GM18499 (cell line): ENCODE data around the gene NECAB3.
A peak's percentile ranks its signal among the peaks of the same experiment; 100 is the strongest.
"Not testable (repeated sequence)": the region's sequence is repeated elsewhere in the genome, so short reads cannot be mapped to it uniquely, and the experiment has no call there.

Source experiments
- ATAC-seq: cut with Tn5 transposase; IDR thresholded peaks from one replicate; pipeline ENCODE4 v1.9.1; 2021; ENCODE audit warnings: moderate number of reproducible peaks; ENCODE audit not compliant: insufficient read depth, unreplicated experiment

The NECAB3 gene

GRCh38 chr20:33698966-33699365 lies 24.7 kb upstream of the NECAB3 start:
- ATAC-seq, result not testable (repeated sequence)

DNA sequence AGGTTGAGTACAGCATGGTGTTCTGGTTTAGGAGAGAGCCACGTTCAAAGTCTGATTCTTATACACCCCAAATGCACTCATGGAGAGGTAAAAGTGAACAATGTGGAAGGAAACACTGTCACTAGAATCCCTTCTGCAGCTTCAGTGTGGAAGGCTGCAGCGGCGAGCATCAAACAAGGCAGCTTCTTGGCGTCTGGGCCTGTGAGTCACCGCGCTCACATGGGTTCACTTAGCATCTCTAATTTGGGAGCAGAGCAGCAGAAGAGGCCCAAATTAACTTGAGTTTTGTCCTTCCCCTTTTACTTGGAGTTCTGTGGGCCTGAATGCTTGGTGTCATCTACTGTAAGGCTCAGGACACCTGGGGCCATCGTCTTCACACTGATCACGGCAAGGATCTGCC lies 22.9 kb upstream of the NECAB3 start:
- no peak for ATAC-seq

DNA sequence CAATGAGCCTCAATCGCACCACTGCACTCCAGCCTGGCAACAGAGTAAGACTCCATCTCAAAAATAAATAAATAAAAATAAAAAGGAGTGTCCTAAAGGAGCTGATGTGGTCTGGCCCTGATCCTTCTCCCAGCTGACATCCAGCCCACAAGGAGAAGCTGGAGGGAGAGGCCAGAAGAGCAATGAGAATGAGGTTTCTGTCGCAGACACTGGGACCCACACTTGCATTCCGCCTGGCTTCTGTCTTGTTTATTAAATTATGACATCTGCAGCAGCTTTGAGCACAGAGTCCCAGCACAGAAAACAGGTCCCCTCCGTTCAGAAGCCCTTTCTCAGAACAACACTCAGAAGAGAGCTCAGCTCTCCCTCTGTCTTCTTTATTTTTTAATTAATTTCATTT lies 22.2 kb upstream of the NECAB3 start:
- ATAC-seq, result no peak

GRCh38 chr20:33694639-33695012 lies 20.4 kb upstream of the NECAB3 start:
- no peak for ATAC-seq

DNA sequence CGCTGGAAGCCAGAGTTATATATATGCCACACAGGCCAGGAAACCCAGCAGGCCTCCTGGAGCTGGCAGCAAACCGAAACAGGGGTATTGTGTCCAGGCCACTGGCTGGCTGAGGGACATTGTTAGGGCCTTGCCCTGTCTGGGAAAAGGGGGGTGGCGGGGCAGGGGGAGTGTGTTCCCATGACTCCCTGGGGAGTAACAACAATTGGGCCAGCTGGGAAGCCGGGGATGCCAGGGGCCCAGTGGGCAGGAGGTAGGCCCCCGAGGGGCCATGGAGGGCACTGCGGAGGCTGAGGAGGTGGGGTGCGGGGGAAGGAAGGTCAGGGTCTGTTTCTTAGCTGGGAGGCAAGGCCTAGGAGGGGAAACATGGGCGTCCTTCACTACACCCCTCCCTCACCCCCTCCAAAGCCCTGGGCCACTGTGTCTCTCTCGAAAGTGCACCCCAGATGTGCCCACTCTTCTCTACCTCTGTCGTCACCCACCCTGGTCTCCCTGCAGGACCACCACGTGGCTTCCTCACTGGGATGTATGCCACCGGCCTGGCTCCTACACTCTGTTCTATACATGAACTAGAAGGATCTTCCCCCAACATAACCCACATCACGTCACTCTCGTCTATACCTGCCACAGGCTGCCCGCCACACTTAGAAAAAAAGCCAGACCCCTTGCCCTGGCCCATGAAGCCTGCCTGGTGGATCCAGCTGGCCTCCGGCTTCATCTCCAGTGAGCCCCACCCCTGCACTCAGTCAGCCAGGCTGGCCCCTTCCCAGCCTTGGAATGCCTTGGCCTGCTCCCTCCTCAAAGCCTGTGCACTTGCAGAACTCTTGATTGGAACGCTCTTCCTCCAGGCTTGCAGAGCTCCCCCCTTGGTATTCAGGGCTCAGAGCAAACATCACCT lies 19.8 kb upstream of the NECAB3 start:
- no peak for ATAC-seq

- no peak for ATAC-seq
These were observed 19.1 kb upstream of the NECAB3 start for GRCh38 chr20:33693289-33693688.

GRCh38 chr20:33689973-33690372 lies 15.7 kb upstream of the NECAB3 start:
- no peak for ATAC-seq

- ATAC-seq, result no peak
These were observed 15.3 kb upstream of the NECAB3 start for GRCh38 chr20:33689493-33689892.

- ATAC-seq, result no peak
These were observed 14.8 kb upstream of the NECAB3 start for GRCh38 chr20:33688938-33689424.

- no peak for ATAC-seq
These were observed 14.0 kb upstream of the NECAB3 start for GRCh38 chr20:33687993-33688937.

DNA sequence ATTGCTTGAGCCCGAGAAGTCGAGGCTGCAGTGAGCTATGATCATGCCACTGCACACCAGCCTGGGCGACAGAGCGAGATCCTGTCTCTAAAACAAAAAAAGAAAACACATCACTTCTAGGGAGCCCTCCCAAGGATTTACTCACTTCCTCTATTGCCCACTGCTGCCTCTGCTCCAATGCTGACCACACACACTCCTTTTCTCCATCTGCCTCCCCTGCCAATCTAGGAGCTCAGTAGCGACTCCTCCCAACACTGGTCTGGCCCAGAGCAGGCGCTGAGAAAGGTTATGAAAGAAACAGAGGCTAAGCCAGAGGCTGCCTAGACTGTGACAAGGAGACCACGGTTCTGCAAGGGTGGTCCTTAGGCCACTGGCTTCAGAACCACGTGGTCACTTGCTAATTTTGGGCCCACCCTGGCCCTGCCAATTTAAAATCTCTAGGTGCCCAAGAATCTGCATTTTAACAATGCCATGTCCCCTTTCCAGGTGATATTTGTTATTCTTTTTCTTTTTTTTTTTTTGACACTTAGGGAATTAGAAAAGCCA lies 13.2 kb upstream of the NECAB3 start:
- no peak for ATAC-seq

DNA sequence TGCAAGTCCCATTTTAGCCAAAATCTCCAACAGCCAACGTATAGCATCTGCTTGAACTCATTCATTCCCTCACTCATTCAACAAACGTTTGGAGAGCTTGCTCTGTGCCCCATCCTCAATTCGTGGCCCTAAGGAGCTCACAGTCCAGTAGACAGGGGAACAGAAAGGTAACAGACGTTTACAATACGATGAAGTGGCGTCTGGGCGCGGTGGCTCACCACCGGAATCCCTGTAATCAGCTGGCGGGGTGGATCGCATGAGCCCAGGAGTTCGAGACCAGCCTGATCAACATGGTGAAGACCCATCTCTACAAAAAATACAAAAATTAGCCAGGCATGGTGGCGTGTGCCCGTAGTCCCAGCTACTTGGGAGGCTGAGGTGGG lies 12.7 kb upstream of the NECAB3 start:
- ATAC-seq, result no peak

DNA sequence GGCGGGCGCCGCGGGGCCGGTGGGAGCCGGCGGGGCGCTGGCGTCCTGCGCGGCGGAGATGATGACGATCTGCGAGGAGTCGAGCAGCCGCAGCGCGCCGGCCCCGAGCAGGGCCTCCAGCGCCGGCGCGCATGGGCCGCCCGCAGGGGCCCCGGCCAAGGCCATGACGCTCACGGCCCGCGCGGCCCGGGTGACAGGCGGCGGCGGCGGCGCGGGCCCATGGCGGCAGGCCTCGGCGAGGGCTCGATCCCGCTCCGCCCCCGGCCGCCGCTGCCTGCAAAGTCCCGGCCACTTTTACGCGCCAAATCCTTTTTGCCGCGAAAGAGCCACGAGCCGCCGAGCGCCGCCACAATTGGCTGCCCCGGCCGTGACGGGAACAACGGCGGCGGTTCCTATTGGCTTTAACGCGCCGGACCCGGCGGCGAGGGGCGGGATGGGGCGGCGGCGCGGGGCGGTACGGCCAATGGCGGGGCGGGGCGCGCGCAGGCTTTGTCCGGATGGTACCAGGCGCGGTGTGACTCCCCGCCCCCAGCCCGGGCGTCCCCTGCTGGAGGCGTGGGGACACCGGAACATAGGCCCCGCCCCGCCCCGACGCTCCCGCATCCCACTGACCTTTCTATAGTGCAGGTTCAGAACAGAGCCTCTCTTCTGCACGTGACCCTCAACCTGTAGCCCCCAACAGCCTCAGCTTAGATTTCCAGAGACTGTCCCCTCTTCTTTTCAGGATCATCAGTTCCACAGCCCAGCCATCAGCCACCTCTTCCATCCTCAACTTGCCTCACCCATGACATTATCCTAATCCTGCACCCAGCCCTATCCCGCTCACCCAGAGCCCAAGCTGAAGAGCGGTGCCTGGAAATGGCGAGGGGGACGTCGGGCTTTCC lies 12.1 kb upstream of the NECAB3 start, which contains the start of gene E2F1:
Gene E2F1 (minus strand): TSS at position 286 of the 884 bp plus-strand sequence. CDS start 121 bp downstream, at position 165.
- peak; percentile 36 for ATAC-seq

DNA sequence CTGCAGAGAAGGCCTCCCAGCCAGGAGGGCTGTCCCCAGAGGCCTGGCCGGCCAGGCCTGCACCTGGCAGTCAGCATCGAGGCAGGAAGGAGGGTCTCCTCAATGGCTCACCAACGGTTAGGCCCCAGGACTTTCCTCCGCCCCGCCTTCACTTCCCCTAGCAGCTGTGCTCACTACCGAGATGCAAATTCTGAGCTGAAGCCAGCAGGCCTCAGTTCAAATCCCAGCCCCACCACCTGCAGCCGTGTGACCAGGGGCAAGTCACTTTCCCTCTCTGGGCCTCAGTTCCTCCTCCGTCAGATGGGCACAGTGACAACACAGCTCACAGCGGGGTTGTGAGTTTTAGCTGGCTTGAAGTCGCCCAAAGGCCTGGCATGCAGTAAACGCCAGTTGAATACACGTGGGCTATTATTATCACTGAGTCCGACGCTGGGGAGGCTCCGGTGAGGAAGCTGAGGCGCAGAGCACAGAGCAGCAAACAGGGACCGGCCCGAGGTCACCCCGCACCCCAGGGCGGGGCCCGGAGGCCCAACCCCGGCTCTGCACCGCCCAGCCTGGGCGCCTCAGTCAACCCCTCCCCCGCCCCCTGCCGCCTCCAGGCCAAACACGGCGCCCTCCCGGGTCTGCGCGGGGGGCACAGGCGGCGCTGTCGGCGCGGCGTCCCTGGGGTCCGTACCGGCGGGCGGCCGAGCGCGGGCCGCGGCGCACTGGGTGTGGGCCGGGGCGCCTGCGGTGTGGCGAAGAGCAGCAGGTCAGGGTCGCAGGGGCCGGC lies 11.3 kb upstream of the NECAB3 start:
- ATAC-seq, result peak; percentile 34

GRCh38 chr20:33684533-33685327 lies 10.5 kb upstream of the NECAB3 start:
- no peak for ATAC-seq

DNA sequence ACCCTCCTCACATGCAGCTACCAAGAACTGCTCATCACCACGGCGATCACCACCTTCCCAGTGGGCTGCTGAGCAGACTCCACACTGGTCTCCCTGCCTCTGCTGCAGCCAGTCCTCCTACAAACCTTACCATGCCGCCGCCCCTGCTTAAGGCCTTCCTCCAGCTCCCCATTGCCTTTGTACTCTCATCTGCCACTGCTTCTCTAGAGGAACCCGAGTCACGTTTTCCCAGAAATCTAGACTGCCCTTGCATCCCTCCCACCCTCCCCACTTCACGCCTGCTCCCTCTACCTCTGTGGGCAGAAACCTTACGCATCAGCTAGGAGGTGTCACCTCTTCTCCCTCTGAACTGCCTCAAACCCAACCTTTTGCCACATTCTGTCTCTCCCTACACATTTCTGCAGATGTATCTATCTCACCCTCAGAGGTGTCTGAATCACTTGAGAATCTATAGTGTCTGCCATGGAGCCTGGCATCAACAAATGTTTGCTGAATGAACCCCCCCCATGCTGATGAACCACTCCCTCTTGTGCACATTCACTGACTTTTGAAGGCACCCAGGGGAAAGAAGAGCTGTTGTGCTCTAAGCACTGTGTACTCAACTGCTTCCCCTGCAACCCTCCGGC lies 7.6 kb upstream of the NECAB3 start:
- no peak for ATAC-seq

- no peak for ATAC-seq
These were observed 7.1 kb upstream of the NECAB3 start for GRCh38 chr20:33681288-33681687.

- ATAC-seq, result no peak
These were observed 6.5 kb upstream of the NECAB3 start for GRCh38 chr20:33680686-33681085.
